Liver (tissue), 9 donors: ENCODE data around the gene LINC01488. TPM values are rescaled to one million over a fixed set of nuclear protein-coding genes. Genes with fewer than 3 reads are reported as not detected.

Experiments
- DNase-seq: peaks from one replicate; pipeline ENCODE4 v3.0.0-alpha.2; 2017; ENCODE audit warnings: low spot score
- H3K27ac ChIP-seq, 2 donors: one replicate each; pipeline ENCODE4 v1.7.0; 2013; ENCODE audit warnings: inconsistent platforms in 2 of 2, low read length in 2 of 2, control low read depth in 1 of 2, low read depth in 1 of 2, mild to moderate bottlenecking in 1 of 2
- H3K27me3 ChIP-seq, 4 donors: one replicate each; pipeline versions ENCODE4 v1.6.1 to v1.7.0; 2013; ENCODE audit warnings: low read length in 3 of 4, inconsistent platforms in 1 of 4, mild to moderate bottlenecking in 1 of 4, moderate library complexity in 1 of 4; ENCODE audit not compliant: control insufficient read depth in 4 of 4, insufficient read depth in 4 of 4
- H3K36me3 ChIP-seq, 4 donors: one replicate each; pipeline versions ENCODE4 v1.6.1 to v1.7.0; 2013; ENCODE audit warnings: low read length in 3 of 4, mild to moderate bottlenecking in 3 of 4, low read depth in 1 of 4, moderate library complexity in 1 of 4; ENCODE audit not compliant: control insufficient read depth in 4 of 4, insufficient read depth in 3 of 4
- H3K4me1 ChIP-seq, 4 donors: one replicate each; pipeline versions ENCODE4 v1.6.1 to v1.7.0; 2013; ENCODE audit warnings: low read length in 3 of 4, mild to moderate bottlenecking in 3 of 4, moderate library complexity in 1 of 4; ENCODE audit not compliant: control insufficient read depth in 4 of 4, insufficient read depth in 4 of 4
- H3K4me3 ChIP-seq, 3 donors: one replicate each; pipeline versions ENCODE4 v1.6.1 to v1.7.0; 2013; ENCODE audit warnings: low read length in 3 of 3, control low read depth in 1 of 3, low read depth in 1 of 3, mild to moderate bottlenecking in 1 of 3
- H3K9ac ChIP-seq, 2 donors: one replicate each; pipeline ENCODE4 v1.7.0; 2013; ENCODE audit warnings: low read length in 2 of 2, mild to moderate bottlenecking in 2 of 2, moderate library complexity in 2 of 2, control low read depth in 1 of 2, low read depth in 1 of 2
- H3K9me3 ChIP-seq, 4 donors: one replicate each; pipeline versions ENCODE4 v1.6.1 to v1.7.0; 2013; ENCODE audit warnings: low read length in 3 of 4; ENCODE audit not compliant: control insufficient read depth in 4 of 4
- ATF3 ChIP-seq: IDR thresholded peaks from 2 replicates; pipeline ENCODE4 v1.6.1; 2016; ENCODE audit warnings: antibody characterized with exemption
- EGR1 ChIP-seq, 2 donors: IDR thresholded peaks; 2 replicates each; pipeline ENCODE4 v1.6.1; 2016 to 2018; ENCODE audit warnings: antibody characterized with exemption in 2 of 2, low read depth in 2 of 2
- FOXA2 ChIP-seq: IDR thresholded peaks from 2 replicates; pipeline ENCODE4 v1.6.1; 2016; ENCODE audit warnings: antibody characterized with exemption
- GABPA ChIP-seq, 2 donors: IDR thresholded peaks in 1 of 2; conservative IDR thresholded peaks in 1 of 2; 2 replicates each; pipeline ENCODE4 v1.6.1; 2016; ENCODE audit warnings: antibody characterized with exemption in 2 of 2, mild to moderate bottlenecking in 1 of 2, moderate library complexity in 1 of 2
- HNF4G ChIP-seq: IDR thresholded peaks from 2 replicates; pipeline ENCODE4 v1.6.1; 2016; ENCODE audit warnings: antibody characterized with exemption
- JUND ChIP-seq, 2 donors: IDR thresholded peaks; 2 replicates each; pipeline ENCODE4 v1.6.1; 2016; ENCODE audit warnings: antibody characterized with exemption in 2 of 2
- MAX ChIP-seq: IDR thresholded peaks from 2 replicates; pipeline ENCODE4 v1.6.1; 2016; ENCODE audit warnings: antibody characterized with exemption
- NR2F2 ChIP-seq: IDR thresholded peaks from 2 replicates; pipeline ENCODE4 v1.6.1; 2016; ENCODE audit warnings: antibody characterized with exemption
- RAD21 ChIP-seq, 2 donors: IDR thresholded peaks; 2 replicates each; pipeline ENCODE4 v1.6.1; 2016; ENCODE audit warnings: antibody characterized with exemption in 2 of 2, mild to moderate bottlenecking in 2 of 2
- REST ChIP-seq: IDR thresholded peaks from 2 replicates; pipeline ENCODE4 v1.6.1; 2016; ENCODE audit warnings: antibody characterized with exemption, mild to moderate bottlenecking
- RXRA ChIP-seq, 2 donors: IDR thresholded peaks; 2 replicates each; pipeline ENCODE4 v1.6.1; 2017 to 2018; ENCODE audit warnings: antibody characterized with exemption in 2 of 2, mild to moderate bottlenecking in 1 of 2
- SP1 ChIP-seq: IDR thresholded peaks from 2 replicates; pipeline ENCODE4 v1.6.1; 2018; ENCODE audit warnings: antibody characterized with exemption, mild to moderate bottlenecking
- TAF1 ChIP-seq: conservative IDR thresholded peaks from 2 replicates; pipeline ENCODE4 v1.6.1; 2016; ENCODE audit warnings: antibody characterized with exemption, mild to moderate bottlenecking
- YY1 ChIP-seq: IDR thresholded peaks from 2 replicates; pipeline ENCODE4 v1.6.1; 2016; ENCODE audit warnings: antibody characterized with exemption, mild to moderate bottlenecking
- ZBTB33 ChIP-seq: IDR thresholded peaks from 2 replicates; pipeline ENCODE4 v1.6.1; 2016; ENCODE audit warnings: antibody characterized with exemption
- WGBS: extraction: QIAGEN DNeasy Blood & Tissue Kit; methylation state at CpG from one replicate; pipeline ENCODE4 v1.1.7; 2013; 5-methylcytosine and 5-hydroxymethylcytosine counted together
- polyA plus RNA-seq, 2 donors: library from polyadenylated mRNA; stranded (reverse) in 1 of 2; unstranded in 1 of 2; fragments of 200-250 nt in 1 of 2; fragments of >200 nt in 1 of 2; fragmentation: Nextera tagmentation in 1 of 2; extraction: Ambion mirVana in 1 of 2; gene quantifications; one replicate each; pipeline versions ENCODE4 v1.2.1 to v1.2.3, GENCODE V29; 2013 to 2015
- total RNA-seq, 2 donors: library from RNA; depleted of rRNA; stranded (reverse); fragments of >200 nt; gene quantifications; one replicate each; pipeline ENCODE4 v1.2.3, GENCODE V29; 2014
- donor health status: healthy.
- donor health status: healthy.
- donor health status: healthy.
- donor health status: healthy.
- donor health status: healthy.

LINC01488 gene
- total and polyA plus RNA-seq, 4 donors, result 0.05 to 2.3 (median 0.60) TPM

- Histone ChIP-seq H3K4me1 (no peaks in the 10 kb centered on the region), H3K9me3 (peaks cover 0 to under 1% (median 0%) of the 10 kb centered on the region in 4 donors), H3K4me3 (no peak overlapping the region), H3K27me3 (no peaks in the 10 kb centered on the region), H3K36me3 (no peaks in the 10 kb centered on the region), H3K9ac (no peak overlapping the region), H3K27ac (no peak overlapping the region)
- TF ChIP-seq ATF3, result no peak
- no peak for TF ChIP-seq REST
- TF ChIP-seq ZBTB33, result no peak
- no peak for TF ChIP-seq MAX
- no peak for TF ChIP-seq JUND (IDR thresholded peaks at IDR 0.05)
- TF ChIP-seq YY1, result no peak
- no peak for TF ChIP-seq NR2F2
- TF ChIP-seq EGR1 (IDR thresholded peaks at IDR 0.05; ENCODE audit: low read depth in 2 of 2), result no peak
- TF ChIP-seq TAF1, result no peak
- TF ChIP-seq RAD21 (IDR thresholded peaks at IDR 0.05), result no peak
- no peak for TF ChIP-seq FOXA2
- TF ChIP-seq RXRA (IDR thresholded peaks at IDR 0.05), result no peak
- no peak for TF ChIP-seq HNF4G
- 92% methylated on average over 21 of the region's 21 CpGs for WGBS
- DNase-seq, result no peak
Observed at GRCh38 chr11:69511358-69512055, 30.0 kb downstream of the LINC01488 start.

GRCh38 chr11:69512136-69512535, 30.7 kb downstream of the LINC01488 start:
- 96% methylated on average over 8 of the region's 8 CpGs for WGBS
- Histone ChIP-seq H3K4me3 (no peak overlapping the region), H3K9me3 (peaks cover 0 to 1% (median 0%) of the 10 kb centered on the region in 4 donors), H3K4me1 (no peaks in the 10 kb centered on the region), H3K36me3 (no peaks in the 10 kb centered on the region), H3K9ac (no peak overlapping the region), H3K27ac (no peak overlapping the region), H3K27me3 (no peaks in the 10 kb centered on the region)
- no peak for DNase-seq
- TF ChIP-seq HNF4G (no peak), RAD21 (IDR thresholded peaks at IDR 0.05) (no peak), GABPA (IDR thresholded peaks at IDR 0.05 in 1 of 2, conservative IDR thresholded peaks at IDR 0.05 in 1 of 2) (no peak), ATF3 (no peak), NR2F2 (no peak), YY1 (no peak), RXRA (IDR thresholded peaks at IDR 0.05) (no peak), SP1 (no peak), MAX (no peak)
